Measurements from ENCODE around the gene E2F4.
A peak's percentile ranks its signal among the peaks of the same experiment; 100 is the strongest.

E2F4 gene

GRCh38 chr16:67183627-67184452 is 8.1 kb upstream of the E2F4 start, which contains the start of gene MATCAP1:
Gene MATCAP1 (minus strand): TSS chr16:67183963. CDS start chr16:67180610, 3,353 bp downstream.
- DNase-seq (ENCODE audit: low read depth in 1 of 2, low spot score in 1 of 2): peak; percentile 97 to 98
- in situ Hi-C loops (cut with HindIII; ENCODE audit: low pct_unique_long_range_greater_than_20kb, low sequenced_read_pairs): no loop called here
- no peak for TF ChIP-seq JUND (IDR thresholded peaks at IDR 0.05; ENCODE audit: low read depth)

DNA sequence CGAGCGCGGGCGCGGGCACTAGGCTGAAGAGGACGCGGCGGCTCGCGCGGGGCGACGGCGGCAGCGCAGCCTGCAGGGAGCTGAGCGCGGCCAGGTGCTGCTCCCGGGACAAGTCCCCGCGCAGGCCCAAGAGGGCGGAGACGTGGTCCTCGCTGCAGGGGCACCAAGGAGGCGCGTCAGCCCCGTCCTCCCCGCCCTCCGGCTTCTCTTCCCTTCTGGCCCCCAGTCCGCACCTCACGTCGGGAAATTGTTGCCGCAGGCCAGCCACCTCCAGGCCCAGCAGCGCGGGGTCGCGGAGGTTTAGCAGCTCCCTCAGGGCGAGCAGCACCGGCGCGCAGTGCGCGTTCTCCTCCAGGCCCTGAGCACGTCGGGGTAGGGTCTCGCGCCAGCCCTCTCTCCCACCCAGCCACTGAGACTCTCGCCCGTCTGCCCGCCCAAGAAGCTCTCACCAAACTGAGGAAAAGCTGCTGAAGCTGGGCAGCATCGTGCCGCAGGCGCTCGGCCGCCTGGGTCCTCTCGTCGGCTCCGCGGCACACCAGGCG is 7.4 kb upstream of the E2F4 start:
- no peak for TF ChIP-seq JUND (IDR thresholded peaks at IDR 0.05; ENCODE audit: low read depth)
- in situ Hi-C loops (cut with HindIII; ENCODE audit: low pct_unique_long_range_greater_than_20kb, low sequenced_read_pairs): no loop called here

GRCh38 chr16:67184995-67185650 is 6.8 kb upstream of the E2F4 start:
- peak; percentile 63 to 92 for DNase-seq (ENCODE audit: low read depth in 1 of 2, low spot score in 1 of 2)
- in situ Hi-C loops (cut with HindIII; ENCODE audit: low pct_unique_long_range_greater_than_20kb, low sequenced_read_pairs): no loop called here
- no peak for TF ChIP-seq JUND (IDR thresholded peaks at IDR 0.05; ENCODE audit: low read depth)

More for the DNA sequence above, 7.4 kb upstream of the E2F4 start:
- peak in 1 of 2 experiments; percentile 39 for DNase-seq (ENCODE audit: low read depth in 1 of 2, low spot score in 1 of 2)

- no peak for TF ChIP-seq JUND (IDR thresholded peaks at IDR 0.05; ENCODE audit: low read depth)
- in situ Hi-C loops (cut with HindIII; ENCODE audit: low pct_unique_long_range_greater_than_20kb, low sequenced_read_pairs): no loop called here
Observed at GRCh38 chr16:67185651-67186134, 6.3 kb upstream of the E2F4 start.

DNA sequence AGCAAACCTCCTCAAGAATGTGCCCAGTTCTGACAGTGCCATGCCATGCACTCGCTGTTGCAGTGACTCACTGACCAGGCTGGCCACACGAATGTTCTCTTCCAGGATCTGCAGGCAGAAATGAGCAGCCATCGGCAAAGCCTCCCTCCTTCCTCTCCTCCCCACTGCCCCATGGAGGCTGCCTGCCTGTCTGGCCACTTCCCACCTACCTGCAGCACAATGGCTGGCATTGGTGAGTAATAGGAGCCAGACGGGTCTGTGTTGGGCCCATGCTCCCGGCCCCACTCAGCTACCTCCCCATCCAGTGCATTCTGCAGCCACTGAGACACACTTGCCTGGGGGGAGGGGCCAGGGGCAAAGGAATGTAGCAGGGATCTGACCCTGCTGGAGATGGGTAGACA is 5.4 kb upstream of the E2F4 start:
- DNase-seq (ENCODE audit: low read depth in 1 of 2, low spot score in 1 of 2): no peak
- in situ Hi-C loops (cut with HindIII; ENCODE audit: low pct_unique_long_range_greater_than_20kb, low sequenced_read_pairs): no loop called here
- no peak for TF ChIP-seq JUND (IDR thresholded peaks at IDR 0.05; ENCODE audit: low read depth)

More at GRCh38 chr16:67185651-67186134, 6.3 kb upstream of the E2F4 start:
- DNase-seq (ENCODE audit: low read depth in 1 of 2, low spot score in 1 of 2): no peak

DNA sequence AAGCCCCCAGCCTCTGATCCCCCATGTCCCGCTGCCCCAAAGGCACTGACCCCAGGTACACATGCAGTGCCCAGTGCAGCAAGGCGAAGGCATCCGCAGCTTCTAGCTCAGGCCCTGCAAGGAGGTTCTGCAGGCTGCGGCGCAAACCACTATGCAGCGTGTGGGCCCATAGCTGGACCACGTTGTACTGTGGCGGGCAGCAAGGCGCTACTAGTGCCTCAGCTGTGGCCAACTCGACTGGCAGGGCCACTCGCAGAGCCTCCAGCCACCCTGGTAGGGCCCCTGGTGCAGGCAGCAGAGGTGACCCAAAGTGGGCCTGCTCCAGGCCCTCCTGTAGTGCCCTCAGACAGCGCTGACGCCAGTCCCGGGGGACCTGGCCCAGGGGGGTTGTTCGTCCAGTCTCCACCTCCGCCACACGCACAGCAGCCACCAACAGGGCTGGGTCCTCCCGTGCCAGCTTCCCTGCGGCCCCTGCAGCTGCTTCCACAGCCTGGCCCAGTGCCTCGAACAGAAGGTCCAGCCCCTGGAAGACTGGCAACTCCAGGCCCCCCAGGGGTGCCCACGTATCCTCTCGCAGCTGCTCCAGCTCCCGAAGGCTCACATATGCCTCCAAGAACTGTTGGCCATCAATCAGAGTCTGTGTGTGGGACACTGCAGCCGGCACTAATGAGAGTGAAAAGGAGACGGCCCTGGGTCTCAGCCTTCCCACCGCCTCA is 4.6 kb upstream of the E2F4 start:
- in situ Hi-C loops (cut with HindIII; ENCODE audit: low pct_unique_long_range_greater_than_20kb, low sequenced_read_pairs): no loop called here
- no peak for DNase-seq (ENCODE audit: low read depth in 1 of 2, low spot score in 1 of 2)
- TF ChIP-seq JUND (IDR thresholded peaks at IDR 0.05; ENCODE audit: low read depth): no peak

DNA sequence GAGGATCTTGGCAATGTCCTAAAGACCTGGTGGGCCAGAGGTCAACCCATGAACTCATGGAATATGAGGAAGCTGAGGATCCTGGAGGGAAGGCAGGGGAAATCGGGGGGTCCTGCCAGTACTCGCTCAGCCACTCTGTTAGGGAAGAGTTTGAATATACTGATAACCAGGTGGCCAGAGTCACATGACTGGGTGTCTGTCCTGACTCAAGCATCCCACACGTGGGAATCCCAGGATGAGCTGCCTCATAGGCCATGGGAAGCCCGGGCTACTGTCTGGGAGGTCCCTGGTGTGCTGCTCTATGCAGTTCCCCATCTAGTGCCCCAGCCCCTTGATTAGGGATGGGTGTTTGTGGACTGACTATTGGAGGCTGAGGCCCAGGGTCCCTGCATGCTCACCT is 3.6 kb upstream of the E2F4 start:
- in situ Hi-C loops (cut with HindIII; ENCODE audit: low pct_unique_long_range_greater_than_20kb, low sequenced_read_pairs): no loop called here
- DNase-seq (ENCODE audit: low read depth in 1 of 2, low spot score in 1 of 2): no peak
- TF ChIP-seq JUND (IDR thresholded peaks at IDR 0.05; ENCODE audit: low read depth): no peak

- TF ChIP-seq JUND (IDR thresholded peaks at IDR 0.05; ENCODE audit: low read depth): no peak
- in situ Hi-C loops (cut with HindIII; ENCODE audit: low pct_unique_long_range_greater_than_20kb, low sequenced_read_pairs): no loop called here
- DNase-seq (ENCODE audit: low read depth in 1 of 2, low spot score in 1 of 2): no peak
Observed at GRCh38 chr16:67188798-67189197, 3.2 kb upstream of the E2F4 start.

DNA sequence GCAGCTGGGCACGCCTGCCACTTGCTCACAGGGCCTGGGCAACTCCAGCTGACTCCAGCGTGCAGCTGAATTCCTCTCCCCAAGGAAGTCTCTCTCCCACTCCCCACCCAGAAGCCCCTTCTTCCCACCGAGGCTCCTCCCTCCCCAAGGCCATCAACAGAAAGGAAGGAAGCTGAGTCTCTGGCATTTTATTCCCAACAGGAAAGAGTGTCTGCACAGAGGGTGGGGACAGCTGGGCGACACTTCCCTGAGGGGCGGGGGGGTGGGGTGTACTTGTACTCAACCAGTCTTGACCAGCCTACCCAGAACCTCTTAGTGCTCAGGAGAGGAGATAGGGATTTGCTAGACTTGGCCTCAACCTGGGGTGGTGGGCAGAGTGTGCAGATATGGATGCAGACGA is 1.9 kb upstream of the E2F4 start, which contains the start of gene EXOC3L1:
Gene EXOC3L1, minus strand, starts transcription at position 96 of the 400 bp plus-strand sequence. CDS start 460 bp downstream, outside the sequence.
- TF ChIP-seq JUND (IDR thresholded peaks at IDR 0.05; ENCODE audit: low read depth): no peak
- in situ Hi-C loops (cut with HindIII; ENCODE audit: low pct_unique_long_range_greater_than_20kb, low sequenced_read_pairs): no loop called here
- DNase-seq (ENCODE audit: low read depth in 1 of 2, low spot score in 1 of 2): no peak

DNA sequence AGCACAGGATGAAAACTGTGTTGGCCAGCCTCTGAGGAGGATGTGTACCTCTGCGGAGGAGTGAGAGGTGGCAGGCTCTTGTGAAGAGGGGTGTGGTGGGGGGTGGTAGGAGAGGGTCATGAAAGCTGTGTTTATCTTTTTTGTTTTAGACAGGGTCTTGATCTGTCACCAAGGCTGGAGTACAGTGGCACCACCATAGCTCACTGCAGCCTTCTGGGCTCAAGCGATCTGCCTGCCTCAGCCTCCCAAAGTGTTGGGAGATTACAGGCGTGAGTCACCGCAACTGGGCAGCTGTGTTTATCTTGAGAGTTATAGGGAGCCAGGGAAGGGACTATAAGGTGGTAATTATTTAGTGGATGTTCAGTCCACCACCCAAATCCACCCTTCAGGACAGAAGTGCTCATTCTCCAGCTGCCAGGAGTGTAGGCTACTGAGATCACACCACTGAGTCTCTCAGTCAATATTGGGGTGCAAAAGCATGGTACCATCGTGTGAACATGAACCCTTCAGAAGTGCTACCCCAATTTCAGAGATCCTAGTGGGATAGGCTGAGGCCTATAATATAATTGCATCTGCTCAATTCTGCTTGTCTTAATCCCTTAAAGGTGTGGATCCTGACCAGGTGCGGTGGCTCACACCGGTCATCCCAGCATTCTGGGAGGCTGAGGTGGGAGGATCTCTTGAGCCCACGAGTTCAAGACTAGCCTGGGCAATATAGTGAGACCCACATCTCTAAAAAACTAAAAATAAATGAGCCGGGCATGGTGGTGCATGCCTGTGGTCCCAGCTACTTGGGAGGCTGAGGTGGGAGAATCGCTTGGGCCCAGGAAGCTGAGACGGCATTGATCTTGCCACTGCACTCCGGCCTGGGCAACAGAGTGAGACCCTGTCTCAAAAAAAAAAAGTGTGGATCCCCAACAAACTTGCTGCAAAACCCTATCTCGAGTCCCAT is 1.2 kb upstream of the E2F4 start:
- no peak for DNase-seq (ENCODE audit: low read depth in 1 of 2, low spot score in 1 of 2)
- no peak for TF ChIP-seq JUND (IDR thresholded peaks at IDR 0.05; ENCODE audit: low read depth)
- in situ Hi-C loops (cut with HindIII; ENCODE audit: low pct_unique_long_range_greater_than_20kb, low sequenced_read_pairs): no loop called here

- in situ Hi-C loops (cut with HindIII; ENCODE audit: low pct_unique_long_range_greater_than_20kb, low sequenced_read_pairs): no loop called here
Observed at GRCh38 chr16:67191411-67191994, 452 bp upstream of the E2F4 start.

More at GRCh38 chr16:67191411-67191994, 452 bp upstream of the E2F4 start:
- no peak for TF ChIP-seq JUND (IDR thresholded peaks at IDR 0.05; ENCODE audit: low read depth)
- no peak for DNase-seq (ENCODE audit: low read depth in 1 of 2, low spot score in 1 of 2)
